ENCODE data around the gene SMIM9. TPM values are rescaled to one million over a fixed set of nuclear protein-coding genes. Genes with fewer than 3 reads are reported as not detected.

SMIM9 gene
- total RNA-seq, 1 donor from 2014 or later: not detected

GRCh38 chrX:154793084-154793795 is 41.2 kb downstream of the SMIM9 start:
- DNase-seq (ENCODE audit: low spot score) (no peak), ATAC-seq (no peak)
- intact Hi-C loops (cut with DNase I): no loop called here

GRCh38 chrX:154791939-154792338 is 42.5 kb downstream of the SMIM9 start:
- no peak for DNase-seq (ENCODE audit: low spot score)
- intact Hi-C loops (cut with DNase I): no loop called here
- ATAC-seq: no peak

- ATAC-seq (no peak), DNase-seq (ENCODE audit: low spot score) (no peak)
Observed at GRCh38 chrX:154791467-154791866, 43.0 kb downstream of the SMIM9 start.

GRCh38 chrX:154785716-154786115 is 48.7 kb downstream of the SMIM9 start:
- intact Hi-C loops (cut with DNase I): no loop called here
- no peak for ATAC-seq
- DNase-seq (ENCODE audit: low spot score): no peak

More at GRCh38 chrX:154791467-154791866, 43.0 kb downstream of the SMIM9 start:
- intact Hi-C loops (cut with DNase I): no loop called here

- intact Hi-C loops (cut with DNase I): no loop called here
- ATAC-seq (no peak), DNase-seq (ENCODE audit: low spot score) (no peak)
Observed at GRCh38 chrX:154784149-154784995, 50.1 kb downstream of the SMIM9 start.

- ATAC-seq: no peak
- intact Hi-C loops (cut with DNase I): no loop called here
Observed at GRCh38 chrX:154780968-154781367, 53.5 kb downstream of the SMIM9 start.

GRCh38 chrX:154779261-154779660 is 55.2 kb downstream of the SMIM9 start:
- DNase-seq (ENCODE audit: low spot score): no peak
- intact Hi-C loops (cut with DNase I): no loop called here
- no peak for ATAC-seq

More at GRCh38 chrX:154780968-154781367, 53.5 kb downstream of the SMIM9 start:
- no peak for DNase-seq (ENCODE audit: low spot score)

- no peak for ATAC-seq
- no peak for DNase-seq (ENCODE audit: low spot score)
- intact Hi-C loops (cut with DNase I): no loop called here
Observed at GRCh38 chrX:154776753-154777152, 57.7 kb downstream of the SMIM9 start.

- intact Hi-C loops (cut with DNase I): no loop called here
- ATAC-seq: no peak
Observed at GRCh38 chrX:154775419-154776349, 58.8 kb downstream of the SMIM9 start.

GRCh38 chrX:154774622-154775021 is 59.8 kb downstream of the SMIM9 start:
- ATAC-seq (no peak), DNase-seq (ENCODE audit: low spot score) (no peak)
- intact Hi-C loops (cut with DNase I): no loop called here

More at GRCh38 chrX:154775419-154776349, 58.8 kb downstream of the SMIM9 start:
- no peak for DNase-seq (ENCODE audit: low spot score)

Other genes with a start within 250 kb of the SMIM9 start
- gene CTAG1A, start 249.5 kb downstream of the SMIM9 start, total RNA-seq: not detected
- not detected for gene CTAG1B, start 215.4 kb downstream of the SMIM9 start, total RNA-seq
- gene CTAG2, start 181.1 kb downstream of the SMIM9 start, total RNA-seq: not detected
- gene GAB3, start 83.6 kb downstream of the SMIM9 start, total RNA-seq: 7.6 TPM
- 27.9 TPM for gene DKC1, start 71.8 kb downstream of the SMIM9 start, total RNA-seq
- 52.0 TPM for gene MPP1, start 29.2 kb downstream of the SMIM9 start, total RNA-seq
- 24.1 TPM for gene F8A1, start 51.7 kb upstream of the SMIM9 start, total RNA-seq
- gene F8, start 188.1 kb upstream of the SMIM9 start, total RNA-seq: 63.0 TPM
- gene FUNDC2, start 192.2 kb upstream of the SMIM9 start, total RNA-seq: 94.6 TPM
- 3.9 TPM for gene CMC4, start 236.5 kb upstream of the SMIM9 start, total RNA-seq
- 22.9 TPM for gene MTCP1, start 236.5 kb upstream of the SMIM9 start, total RNA-seq
- gene BRCC3, start 236.8 kb upstream of the SMIM9 start, total RNA-seq: 12.3 TPM

Data from sciatic nerve (tissue), 2 donors.